Gastroesophageal sphincter (tissue), 3 donors: ENCODE results near the gene TTC39B.

Source experiments
- CTCF ChIP-seq, 4 experiments: fragments of 200-600 bp in 2 of 4; fragments of 450-650 bp in 2 of 4; sonication (generic) in 1 of 4; IDR thresholded peaks; one replicate each; pipeline ENCODE4 v1.5.1; 2017 to 2019; ENCODE audit warnings: antibody characterized with exemption in 4 of 4, mild to moderate bottlenecking in 2 of 4, moderate library complexity in 2 of 4
- EP300 ChIP-seq: sonication (generic); formaldehyde crosslinking; IDR thresholded peaks from one replicate; pipeline ENCODE4 v1.6.1; 2017; ENCODE audit warnings: antibody characterized with exemption, mild to moderate bottlenecking
- POLR2A ChIP-seq, 2 donors: fragments of 450-650 bp; IDR thresholded peaks; one replicate each; pipeline ENCODE4 v1.6.1; 2017; ENCODE audit warnings: antibody characterized with exemption in 2 of 2, mild to moderate bottlenecking in 2 of 2, moderate library complexity in 1 of 2
- POLR2AphosphoS5 ChIP-seq: sonication (generic); formaldehyde crosslinking; IDR thresholded peaks from one replicate; pipeline ENCODE4 v1.6.1; 2017; ENCODE audit warnings: antibody characterized with exemption

GRCh38 chr9:15332939-15333338 lies 25.9 kb upstream of the TTC39B start:
- no peak for TF ChIP-seq CTCF (IDR thresholded peaks at IDR 0.05)
- no peak for TF ChIP-seq POLR2A (IDR thresholded peaks at IDR 0.05)
- no peak for TF ChIP-seq EP300
- no peak for TF ChIP-seq POLR2AphosphoS5
